GM21526 (cell line): ENCODE measurements around the gene TWNK.

Source experiments
- ATAC-seq: cut with Tn5 transposase; IDR thresholded peaks from one replicate; pipeline ENCODE4 v1.9.1; 2021; ENCODE audit warnings: moderate library complexity; ENCODE audit not compliant: unreplicated experiment, low FRiP score

The TWNK gene

DNA sequence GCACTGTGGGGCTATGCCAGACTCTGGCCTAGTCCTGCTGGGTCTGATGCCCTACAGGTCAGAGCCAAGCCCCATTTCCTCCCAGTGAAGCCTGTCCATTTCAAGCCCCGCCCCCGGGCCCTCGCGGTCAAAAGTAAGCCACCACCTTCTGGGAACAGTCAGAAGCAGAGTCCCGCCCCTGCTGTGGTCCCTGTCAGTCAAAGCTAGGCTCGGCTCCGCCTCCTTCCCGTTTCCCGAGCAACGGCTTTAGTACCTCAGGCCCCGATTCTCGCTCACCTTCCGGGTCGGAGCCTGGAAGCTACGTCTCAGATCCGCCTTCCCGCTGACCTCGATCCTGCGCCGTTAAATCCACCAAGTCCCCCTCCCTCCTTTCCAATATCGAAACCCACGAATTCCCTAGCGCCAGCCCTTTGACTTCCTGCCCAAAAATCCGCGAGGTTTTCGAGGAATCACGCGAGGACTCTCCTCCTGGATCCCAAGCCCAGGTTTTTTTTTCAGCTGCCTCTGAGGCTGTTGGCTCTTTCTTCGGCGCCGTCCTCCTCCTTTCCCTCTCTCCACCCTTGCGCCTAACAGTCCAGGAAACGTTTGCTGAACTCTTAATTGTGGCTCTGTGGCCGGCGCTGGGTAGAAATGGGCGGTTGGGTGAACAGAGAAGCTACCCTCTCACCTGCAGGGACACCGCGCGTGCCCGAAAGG lies 55.5 kb downstream of the TWNK start:
- peak; percentile 88 for ATAC-seq

DNA sequence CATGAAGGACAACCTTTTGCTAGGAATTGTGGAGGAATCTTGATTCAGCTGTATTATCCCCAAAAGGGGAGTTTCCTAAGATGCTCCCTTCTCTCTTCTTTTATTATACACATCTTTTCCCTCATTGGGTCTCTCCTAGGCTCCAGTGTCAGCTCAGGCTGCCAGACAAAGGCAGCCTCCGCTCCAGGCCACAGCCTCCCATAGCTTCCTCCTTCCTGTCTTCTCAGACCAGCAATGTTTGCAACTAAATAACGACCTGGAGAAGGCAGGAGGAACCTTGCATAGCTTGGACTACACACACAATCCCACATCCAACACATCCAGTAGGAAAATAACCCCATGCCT lies 56.0 kb downstream of the TWNK start:
- ATAC-seq = no peak
